Activated naive CD4-positive, alpha-beta T cell treated with anti-CD3 and anti-CD28 coated beads, Interleukin-2, amount 50 U/mL, for 72 hours (primary cell): ENCODE data around the gene SLC52A3. TPM values are rescaled to one million over a fixed set of nuclear protein-coding genes. Genes with fewer than 3 reads are reported as not detected.

Source experiments
- ATAC-seq, 2 donors: fragments of 150-1000 bp; cut with Tn5 transposase; 2 replicates each; pipeline ENCODE4 v1.10.0; 2021; ENCODE audit warnings: mild to moderate bottlenecking in 2 of 2, moderate library complexity in 2 of 2
- DNase-seq, 2 donors: peaks; one replicate each; pipeline ENCODE4 v3.0.0; 2021 to 2022; ENCODE audit warnings: low spot score in 2 of 2
- H3K27ac Mint-ChIP-seq, 2 donors: one replicate each; pipeline ENCODE4 v1.8.0; 2022; ENCODE audit warnings: mild to moderate bottlenecking in 2 of 2, mixed read lengths in 2 of 2
- H3K36me3 Mint-ChIP-seq, 2 donors: one replicate each; pipeline ENCODE4 v1.8.0; 2022; ENCODE audit warnings: mixed read lengths in 2 of 2
- H3K9me3 Mint-ChIP-seq, 2 donors: one replicate each; pipeline ENCODE4 v1.8.0; 2022; ENCODE audit warnings: mixed read lengths in 2 of 2
- total RNA-seq, 2 donors: library from RNA; stranded (reverse); gene quantifications; one replicate each; pipeline ENCODE4 v1.2.3, GENCODE V29; 2022

Gene SLC52A3
- total RNA-seq, 2 donors from 2014 or later: not detected

GRCh38 chr20:719816-720215 lies 48.5 kb downstream of the SLC52A3 start:
- Mint-ChIP-seq H3K9me3 (no peaks in the 10 kb centered on the region), H3K36me3 (no peaks in the 10 kb centered on the region), H3K27ac (no peak overlapping the region)
- ATAC-seq (no peak), DNase-seq (no peak)

GRCh38 chr20:719068-719467 lies 49.2 kb downstream of the SLC52A3 start:
- no peak overlapping the region for H3K27ac Mint-ChIP-seq
- no peaks in the 10 kb centered on the region for H3K36me3 Mint-ChIP-seq
- ATAC-seq (no peak), DNase-seq (no peak)
- H3K9me3 Mint-ChIP-seq: no peaks in the 10 kb centered on the region

DNA sequence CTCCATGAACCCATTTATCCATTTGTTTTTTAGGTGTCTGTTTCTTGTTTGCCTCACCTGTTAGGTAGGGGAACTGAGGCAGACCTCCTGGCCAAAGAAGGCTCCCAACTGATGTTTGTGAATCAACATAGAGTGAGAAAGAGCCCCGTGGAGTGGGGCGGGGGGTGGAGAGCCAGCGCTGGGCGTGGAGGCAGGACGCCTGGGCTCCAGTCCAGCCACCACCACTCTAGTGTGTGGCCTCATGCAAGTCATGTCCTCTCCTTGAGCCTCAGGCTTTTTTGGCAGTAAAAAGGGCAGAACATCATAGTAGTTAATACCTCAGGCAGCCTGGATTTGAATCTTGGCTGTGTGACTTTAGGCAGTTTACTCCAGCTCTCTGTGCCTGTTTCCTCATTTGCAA lies 50.5 kb downstream of the SLC52A3 start:
- Mint-ChIP-seq H3K36me3 (no peaks in the 10 kb centered on the region), H3K9me3 (peaks cover 6% of the 10 kb centered on the region in 2 donors), H3K27ac (no peak overlapping the region)
- ATAC-seq (no peak), DNase-seq (no peak)

DNA sequence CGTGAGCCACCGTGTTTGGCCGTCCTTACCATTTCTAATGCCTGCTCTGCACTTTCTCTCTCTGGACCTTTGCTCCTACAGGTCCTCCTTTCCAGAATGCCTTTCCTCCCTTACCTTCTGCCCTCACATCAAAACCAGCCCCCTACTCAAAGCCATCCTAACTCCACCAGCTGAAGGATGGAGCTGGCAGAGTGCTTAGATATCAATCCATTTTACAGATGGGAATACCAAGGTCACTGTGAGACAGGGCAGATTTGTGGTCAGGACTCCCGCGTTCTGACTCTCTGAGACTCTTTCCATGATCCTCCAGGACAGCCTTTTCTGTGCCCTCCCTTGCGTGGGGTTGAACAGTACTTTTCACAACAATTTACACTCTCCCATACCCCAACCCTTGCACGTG lies 51.0 kb downstream of the SLC52A3 start:
- Mint-ChIP-seq H3K36me3 (no peaks in the 10 kb centered on the region), H3K27ac (no peak overlapping the region), H3K9me3 (peaks cover 6% of the 10 kb centered on the region in 2 donors)
- ATAC-seq (no peak), DNase-seq (no peak)

- ATAC-seq: no peak
- Mint-ChIP-seq H3K36me3 (peaks cover 0 to under 1% of the 10 kb centered on the region in 2 donors), H3K9me3 (peaks cover 6% of the 10 kb centered on the region in 2 donors), H3K27ac (no peak overlapping the region)
- no peak for DNase-seq
Observed at GRCh38 chr20:714453-714852, 53.8 kb downstream of the SLC52A3 start.

DNA sequence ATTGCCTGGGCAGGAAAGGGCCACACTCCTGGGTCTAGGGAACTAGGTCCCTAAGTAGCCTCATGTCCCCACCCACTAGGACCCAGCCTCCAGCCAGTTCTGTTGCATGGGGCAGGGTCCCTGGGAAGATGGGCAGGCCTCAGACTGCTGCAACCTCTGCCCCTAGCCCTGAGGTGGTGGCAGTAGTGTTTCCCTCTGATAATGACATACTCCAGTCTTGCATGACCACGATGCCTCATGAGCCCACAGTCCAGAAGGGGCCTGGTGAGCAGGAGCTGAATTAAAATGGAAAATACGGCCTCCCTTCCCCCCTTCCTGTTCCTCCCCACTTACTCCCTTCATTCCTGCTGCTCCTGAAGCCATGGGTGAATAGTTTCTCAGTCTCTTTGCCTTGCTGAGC lies 56.7 kb downstream of the SLC52A3 start:
- ATAC-seq: no peak
- peaks cover 0 to 7% of the 10 kb centered on the region in 2 donors for H3K36me3 Mint-ChIP-seq
- H3K27ac Mint-ChIP-seq: no peak overlapping the region
- peak in 1 of 2 donors; percentile 28 for DNase-seq
- peaks cover 6 to 11% of the 10 kb centered on the region in 2 donors for H3K9me3 Mint-ChIP-seq

DNA sequence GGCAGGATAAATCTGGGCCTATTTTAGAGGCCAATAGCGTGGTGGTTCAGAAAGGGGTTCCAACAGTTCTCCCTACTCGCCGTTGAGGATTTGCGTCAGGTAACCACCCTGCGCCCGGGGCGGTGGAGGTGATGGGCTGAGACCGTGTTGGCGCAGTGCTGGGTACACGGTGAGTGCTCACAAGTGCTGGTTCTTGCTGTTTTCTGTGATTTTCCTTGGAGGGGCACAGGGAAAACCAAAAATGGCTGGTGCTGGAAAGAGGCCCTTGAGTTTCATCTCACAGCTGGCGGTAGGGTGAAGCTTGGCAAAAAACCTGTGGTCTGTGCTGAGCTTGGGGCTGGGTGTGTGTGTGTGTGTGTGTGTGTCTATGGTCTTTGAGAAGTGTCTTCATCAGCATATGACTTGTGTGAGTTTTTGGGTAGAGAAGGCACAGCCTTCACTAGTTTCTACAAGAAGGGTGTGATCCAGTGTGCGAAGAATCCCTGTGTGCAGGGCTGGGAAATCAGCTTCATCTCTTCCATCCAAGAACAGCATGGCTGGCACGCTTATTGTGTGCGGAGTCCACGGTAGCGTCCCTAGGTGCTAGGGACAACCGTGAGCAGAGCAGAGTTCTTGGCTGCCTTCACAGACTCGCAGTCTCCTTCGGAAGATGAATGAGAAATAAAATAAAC lies 57.4 kb downstream of the SLC52A3 start:
- Mint-ChIP-seq H3K27ac (no peak overlapping the region), H3K9me3 (peaks cover 6 to 11% of the 10 kb centered on the region in 2 donors), H3K36me3 (peaks cover 0 to 7% of the 10 kb centered on the region in 2 donors)
- peak in 1 of 2 donors; percentile 11 for DNase-seq
- no peak for ATAC-seq

Other genes with a start within 250 kb of the SLC52A3 start
- 100 to 1,000 TPM; 154 to 202 TPM for gene CSNK2A1, start 224.7 kb downstream of the SLC52A3 start, total RNA-seq
- under 1 TPM in 1 of 2 donors, not detected in 1; 0.41 TPM for gene TCF15, start 158.2 kb downstream of the SLC52A3 start, total RNA-seq
- gene SRXN1, start 115.3 kb downstream of the SLC52A3 start, total RNA-seq: 10 to 100 TPM in 1 of 2 donors, 1 to 10 TPM in 1; 8.7 to 12.7 TPM
- gene SCRT2, start 92.7 kb downstream of the SLC52A3 start, total RNA-seq: not detected
- gene FAM110A, start 65.2 kb upstream of the SLC52A3 start, total RNA-seq: 10 to 100 TPM; 12.0 to 25.7 TPM
- under 1 TPM in 1 of 2 donors, not detected in 1; 0.06 TPM for gene ANGPT4, start 147.8 kb upstream of the SLC52A3 start, total RNA-seq
- not detected for gene RSPO4, start 233.8 kb upstream of the SLC52A3 start, total RNA-seq